Smooth muscle cell of the umbilical artery (primary cell): ENCODE measurements around the gene MSMO1. TPM values are rescaled to one million over a fixed set of nuclear protein-coding genes. Genes with fewer than 3 reads are reported as not detected.

Experiments
- total RNA-seq: library from RNA; depleted of rRNA; stranded (reverse); fragments of >200 nt; gene quantifications from 2 replicates; pipeline ENCODE4 v1.2.3, GENCODE V29; 2014

The MSMO1 gene
- total RNA-seq = 359 and 367 TPM in 2 replicates

DNA sequence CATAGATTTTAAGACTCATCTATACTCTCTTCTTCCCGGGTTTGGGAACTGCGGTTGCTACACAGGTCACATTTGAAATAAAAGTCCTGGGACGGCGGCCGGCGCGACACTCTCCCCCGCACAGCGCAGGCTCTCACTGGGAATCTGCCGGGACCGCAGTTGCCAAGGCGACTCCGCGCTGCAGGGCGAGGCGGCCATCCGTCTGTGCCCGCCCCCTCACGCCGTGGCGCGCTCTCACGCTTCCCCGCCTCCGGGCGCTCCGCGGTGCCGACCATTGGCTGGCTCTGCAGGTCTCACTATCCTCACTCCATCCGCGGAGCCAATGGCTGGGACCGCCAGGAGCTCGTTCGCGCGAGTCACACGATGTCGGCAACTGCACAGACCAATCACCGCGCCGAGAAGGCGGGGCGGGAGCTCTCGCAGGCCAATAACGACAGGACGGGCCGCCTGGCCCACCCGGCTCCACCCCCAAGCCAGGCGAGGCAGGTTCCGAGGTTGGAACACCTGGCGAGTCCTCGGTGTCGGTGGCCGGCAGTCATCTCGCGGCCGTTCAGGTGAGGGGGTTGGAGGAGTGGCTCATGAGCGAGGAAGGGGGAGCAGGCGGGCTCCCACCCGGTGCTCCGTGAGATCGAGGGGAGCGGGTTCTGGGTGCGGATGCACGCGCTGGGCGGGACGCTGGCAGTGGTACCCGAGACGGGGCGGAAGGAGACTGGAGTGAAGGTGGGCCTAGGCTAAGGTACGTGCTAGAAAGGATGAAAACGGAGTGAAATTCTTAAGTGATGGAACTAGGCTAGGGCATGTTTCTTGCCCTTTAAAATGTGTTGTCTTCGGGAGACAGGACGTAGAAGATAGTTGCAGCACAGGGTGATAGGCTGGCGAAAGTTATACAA lies at the start of gene MSMO1:
Gene MSMO1 (plus strand): TSS at position 459 of the 890 bp plus-strand sequence. CDS start 5,702 bp downstream, outside the sequence.

DNA sequence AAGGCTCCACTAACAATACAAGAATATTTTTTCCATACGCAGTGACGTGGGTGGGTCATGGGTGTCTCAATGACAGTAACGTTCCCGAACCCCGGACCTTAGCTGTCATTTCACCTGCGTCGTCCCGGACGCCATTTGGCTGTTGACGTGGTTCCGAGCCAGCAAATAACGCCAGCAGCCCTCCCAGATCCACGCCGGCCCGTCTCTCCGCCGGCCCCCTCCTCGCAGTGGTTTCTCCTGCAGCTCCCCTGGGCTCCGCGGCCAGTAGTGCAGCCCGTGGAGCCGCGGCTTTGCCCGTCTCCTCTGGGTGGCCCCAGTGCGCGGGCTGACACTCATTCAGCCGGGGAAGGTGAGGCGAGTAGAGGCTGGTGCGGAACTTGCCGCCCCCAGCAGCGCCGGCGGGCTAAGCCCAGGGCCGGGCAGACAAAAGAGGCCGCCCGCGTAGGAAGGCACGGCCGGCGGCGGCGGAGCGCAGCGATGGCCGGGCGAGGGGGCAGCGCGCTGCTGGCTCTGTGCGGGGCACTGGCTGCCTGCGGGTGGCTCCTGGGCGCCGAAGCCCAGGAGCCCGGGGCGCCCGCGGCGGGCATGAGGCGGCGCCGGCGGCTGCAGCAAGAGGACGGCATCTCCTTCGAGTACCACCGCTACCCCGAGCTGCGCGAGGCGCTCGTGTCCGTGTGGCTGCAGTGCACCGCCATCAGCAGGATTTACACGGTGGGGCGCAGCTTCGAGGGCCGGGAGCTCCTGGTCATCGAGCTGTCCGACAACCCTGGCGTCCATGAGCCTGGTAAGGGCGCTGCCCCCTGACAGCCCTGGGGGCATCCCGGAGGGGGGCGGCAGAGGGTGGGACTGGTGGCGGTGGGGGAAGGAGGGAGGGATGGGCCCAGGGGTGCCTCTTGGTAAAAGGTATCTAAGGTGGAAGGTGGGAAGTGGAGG lies 51.5 kb downstream of the MSMO1 start, which contains the start of gene CPE:
Gene CPE (plus strand): TSS at position 264 of the 933 bp plus-strand sequence. CDS start 214 bp downstream, at position 478.

Other genes starting within 250 kb of the MSMO1 start
- gene TMEM192, start 214.8 kb upstream of the MSMO1 start, total RNA-seq = 4.8 and 9.1 TPM in 2 replicates
- 18.1 and 24.3 TPM in 2 replicates for gene KLHL2, start 120.1 kb upstream of the MSMO1 start, total RNA-seq
- 8.0 and 10.5 TPM in 2 replicates for gene CPE, start 51.3 kb downstream of the MSMO1 start, total RNA-seq